SK-N-SH treated with all-trans-retinoic acid at 6 μM for 48 hours (cell line): Measurements from ENCODE around the gene PILRA.

Source experiments
- ATAC-seq: fragments of 200-7000 bp; cut with Tn5 transposase; 3 replicates; pipeline ENCODE4 v1.9.1; 2020; ENCODE audit warnings: mild to moderate bottlenecking, moderate library complexity
- ARNTL ChIP-seq: fragments of 450-650 bp; formaldehyde crosslinking; IDR thresholded peaks from 2 replicates; pipeline ENCODE4 v1.5.0; 2020; ENCODE audit warnings: low read depth, mild to moderate bottlenecking, moderate library complexity, borderline replicate concordance
- BACH2 ChIP-seq: fragments of 250-450 bp; sonication (Bioruptor Pico); IDR thresholded peaks from 2 replicates; pipeline ENCODE4 v1.9.0; 2021; ENCODE audit warnings: mild to moderate bottlenecking, borderline replicate concordance
- CSDC2 ChIP-seq: fragments of 250-450 bp; sonication (Bioruptor Pico); IDR thresholded peaks from 2 replicates; pipeline ENCODE4 v1.5.0; 2020; ENCODE audit warnings: mild to moderate bottlenecking, moderate library complexity
- ESRRG ChIP-seq: fragments of 250-450 bp; sonication (Bioruptor Pico); IDR thresholded peaks from 2 replicates; pipeline ENCODE4 v1.6.1; 2021; ENCODE audit warnings: mild to moderate bottlenecking
- GLIS3 ChIP-seq: fragments of 250-450 bp; sonication (Bioruptor Pico); IDR thresholded peaks from 2 replicates; pipeline ENCODE4 v1.5.0; 2020; ENCODE audit warnings: mild to moderate bottlenecking, moderate library complexity
- ISL1 ChIP-seq: fragments of 250-450 bp; sonication (Bioruptor Pico); IDR thresholded peaks from 2 replicates; pipeline ENCODE4 v2.1.2; 2022; ENCODE audit warnings: mild to moderate bottlenecking, moderate library complexity
- OSR1 ChIP-seq: fragments of 250-450 bp; sonication (Bioruptor Pico); IDR thresholded peaks from 2 replicates; pipeline ENCODE4 v1.8.0; 2022; ENCODE audit warnings: moderate library complexity, mild to moderate bottlenecking, inconsistent platforms
- POU6F1 ChIP-seq: fragments of 250-450 bp; sonication (Bioruptor Pico); IDR thresholded peaks from 2 replicates; pipeline ENCODE4 v1.8.0; 2021; ENCODE audit warnings: low read depth, mild to moderate bottlenecking, moderate library complexity, borderline replicate concordance
- RARB ChIP-seq: fragments of 250-450 bp; sonication (Bioruptor Pico); IDR thresholded peaks from 2 replicates; pipeline ENCODE4 v1.8.0; 2021; ENCODE audit warnings: mild to moderate bottlenecking, moderate library complexity
- SNAI2 ChIP-seq: fragments of 250-450 bp; sonication (Bioruptor Pico); IDR thresholded peaks from 2 replicates; pipeline ENCODE4 v1.5.0; 2020; ENCODE audit warnings: mild to moderate bottlenecking, moderate library complexity
- TOX ChIP-seq: fragments of 250-450 bp; sonication (Bioruptor Pico); IDR thresholded peaks from 2 replicates; pipeline ENCODE4 v1.8.0; 2021; ENCODE audit warnings: mild to moderate bottlenecking, moderate library complexity, borderline replicate concordance
- TSHZ2 ChIP-seq: fragments of 250-450 bp; sonication (Bioruptor Pico); IDR thresholded peaks from 2 replicates; pipeline ENCODE4 v1.5.0; 2020; ENCODE audit warnings: mild to moderate bottlenecking, moderate library complexity
- ZC3H10 ChIP-seq: fragments of 250-450 bp; sonication (Bioruptor Pico); IDR thresholded peaks from 2 replicates; pipeline ENCODE4 v1.5.1; 2021; ENCODE audit warnings: mild to moderate bottlenecking, moderate library complexity
- ZFP3 ChIP-seq: fragments of 250-450 bp; sonication (Bioruptor Pico); IDR thresholded peaks from 2 replicates; pipeline ENCODE4 v1.5.0; 2020; ENCODE audit warnings: mild to moderate bottlenecking, moderate library complexity
- ZNF70 ChIP-seq: fragments of 450-650 bp; formaldehyde crosslinking; IDR thresholded peaks from 2 replicates; pipeline ENCODE4 v1.5.0; 2020; ENCODE audit warnings: mild to moderate bottlenecking, moderate library complexity
- ZNF8 ChIP-seq: fragments of 450-650 bp; formaldehyde crosslinking; IDR thresholded peaks from 2 replicates; pipeline ENCODE4 v1.5.0; 2020; ENCODE audit warnings: mild to moderate bottlenecking, moderate library complexity
- TF ChIP-seq, protein P1 (sequence below): fragments of 250-450 bp; sonication (Bioruptor Pico); IDR thresholded peaks from 2 replicates; pipeline ENCODE4 v1.8.0; 2020; ENCODE audit warnings: mild to moderate bottlenecking, moderate library complexity, borderline replicate concordance
- TF ChIP-seq, protein P2 (sequence below): fragments of 250-450 bp; sonication (Bioruptor Pico); IDR thresholded peaks from 2 replicates; pipeline ENCODE4 v1.5.1; 2021; ENCODE audit warnings: mild to moderate bottlenecking, moderate library complexity

PILRA gene

DNA sequence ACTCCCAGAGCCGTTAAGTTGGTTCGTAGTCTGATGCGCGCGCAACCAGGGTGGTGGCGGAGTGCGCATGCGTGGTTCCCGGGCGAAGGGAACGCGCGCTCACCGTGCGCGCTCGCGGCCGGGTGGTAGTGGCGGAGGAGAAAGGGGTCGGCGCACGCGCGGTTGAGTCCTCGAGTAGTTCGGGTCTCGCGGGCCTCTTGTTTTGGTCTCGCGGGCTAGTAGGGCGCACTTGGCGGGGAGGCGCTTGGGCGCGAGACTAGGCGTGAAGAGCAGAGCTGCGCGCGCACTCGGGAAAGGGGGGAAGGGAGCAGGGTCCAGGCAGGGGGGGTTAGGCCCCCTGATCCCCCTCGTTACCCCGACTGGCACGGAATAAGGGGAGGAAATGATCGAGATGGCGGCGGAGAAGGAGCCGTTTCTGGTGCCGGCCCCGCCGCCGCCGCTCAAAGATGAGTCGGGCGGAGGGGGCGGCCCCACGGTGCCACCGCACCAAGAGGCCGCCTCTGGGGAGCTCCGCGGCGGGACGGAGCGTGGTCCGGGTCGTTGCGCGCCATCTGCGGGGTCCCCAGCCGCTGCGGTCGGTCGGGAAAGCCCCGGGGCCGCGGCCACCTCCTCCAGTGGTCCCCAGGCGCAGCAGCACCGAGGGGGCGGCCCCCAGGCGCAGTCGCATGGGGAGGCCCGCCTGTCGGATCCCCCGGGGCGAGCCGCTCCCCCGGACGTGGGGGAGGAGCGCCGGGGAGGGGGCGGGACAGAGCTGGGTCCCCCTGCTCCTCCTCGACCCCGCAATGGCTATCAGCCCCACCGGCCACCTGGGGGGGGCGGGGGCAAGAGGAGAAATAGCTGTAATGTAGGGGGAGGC is 56.6 kb downstream of the PILRA start, which contains the start of gene MEPCE:
MEPCE (plus strand) TSS at position 195 of the 856 bp plus-strand sequence; CDS start at position 383, 188 bp downstream.
- peak; percentile 68 for ATAC-seq
- peak; percentile 82; the same call in 1 of the 2 replicates for TF ChIP-seq ZFP3 (CRISPR knock-in tag)
- no peak for TF ChIP-seq SNAI2 (CRISPR knock-in tag)
- peak; percentile 74; the same call in 1 of the 2 replicates for TF ChIP-seq TSHZ2 (CRISPR knock-in tag)
- TF ChIP-seq, protein P1, sequence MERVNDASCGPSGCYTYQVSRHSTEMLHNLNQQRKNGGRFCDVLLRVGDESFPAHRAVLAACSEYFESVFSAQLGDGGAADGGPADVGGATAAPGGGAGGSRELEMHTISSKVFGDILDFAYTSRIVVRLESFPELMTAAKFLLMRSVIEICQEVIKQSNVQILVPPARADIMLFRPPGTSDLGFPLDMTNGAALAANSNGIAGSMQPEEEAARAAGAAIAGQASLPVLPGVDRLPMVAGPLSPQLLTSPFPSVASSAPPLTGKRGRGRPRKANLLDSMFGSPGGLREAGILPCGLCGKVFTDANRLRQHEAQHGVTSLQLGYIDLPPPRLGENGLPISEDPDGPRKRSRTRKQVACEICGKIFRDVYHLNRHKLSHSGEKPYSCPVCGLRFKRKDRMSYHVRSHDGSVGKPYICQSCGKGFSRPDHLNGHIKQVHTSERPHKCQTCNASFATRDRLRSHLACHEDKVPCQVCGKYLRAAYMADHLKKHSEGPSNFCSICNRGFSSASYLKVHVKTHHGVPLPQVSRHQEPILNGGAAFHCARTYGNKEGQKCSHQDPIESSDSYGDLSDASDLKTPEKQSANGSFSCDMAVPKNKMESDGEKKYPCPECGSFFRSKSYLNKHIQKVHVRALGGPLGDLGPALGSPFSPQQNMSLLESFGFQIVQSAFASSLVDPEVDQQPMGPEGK (CRISPR knock-in tag) = peak; percentile 68
- TF ChIP-seq, protein P2, sequence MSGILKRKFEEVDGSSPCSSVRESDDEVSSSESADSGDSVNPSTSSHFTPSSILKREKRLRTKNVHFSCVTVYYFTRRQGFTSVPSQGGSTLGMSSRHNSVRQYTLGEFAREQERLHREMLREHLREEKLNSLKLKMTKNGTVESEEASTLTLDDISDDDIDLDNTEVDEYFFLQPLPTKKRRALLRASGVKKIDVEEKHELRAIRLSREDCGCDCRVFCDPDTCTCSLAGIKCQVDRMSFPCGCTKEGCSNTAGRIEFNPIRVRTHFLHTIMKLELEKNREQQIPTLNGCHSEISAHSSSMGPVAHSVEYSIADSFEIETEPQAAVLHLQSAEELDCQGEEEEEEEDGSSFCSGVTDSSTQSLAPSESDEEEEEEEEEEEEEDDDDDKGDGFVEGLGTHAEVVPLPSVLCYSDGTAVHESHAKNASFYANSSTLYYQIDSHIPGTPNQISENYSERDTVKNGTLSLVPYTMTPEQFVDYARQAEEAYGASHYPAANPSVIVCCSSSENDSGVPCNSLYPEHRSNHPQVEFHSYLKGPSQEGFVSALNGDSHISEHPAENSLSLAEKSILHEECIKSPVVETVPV = no peak
- TF ChIP-seq ZC3H10 (CRISPR knock-in tag) = 0 out of 2 replicates have a peak, but pooled peaks have one; percentile 33
- TF ChIP-seq ZNF70 (CRISPR knock-in tag) = no peak
- TF ChIP-seq TOX (CRISPR knock-in tag) = no peak
- TF ChIP-seq GLIS3 (CRISPR knock-in tag) = peak; percentile 44; the same call in 1 of the 2 replicates
- TF ChIP-seq CSDC2 (CRISPR knock-in tag) = peak; percentile 45; the same call in 1 of the 2 replicates
- TF ChIP-seq ARNTL = no peak
- no peak for TF ChIP-seq OSR1 (CRISPR knock-in tag)
- TF ChIP-seq RARB (CRISPR knock-in tag) = no peak
- no peak for TF ChIP-seq ISL1
- TF ChIP-seq POU6F1 (CRISPR knock-in tag) = peak; percentile 65; the same call in 1 of the 2 replicates
- TF ChIP-seq ESRRG = 0 out of 2 replicates have a peak, but pooled peaks have one; percentile 57

DNA sequence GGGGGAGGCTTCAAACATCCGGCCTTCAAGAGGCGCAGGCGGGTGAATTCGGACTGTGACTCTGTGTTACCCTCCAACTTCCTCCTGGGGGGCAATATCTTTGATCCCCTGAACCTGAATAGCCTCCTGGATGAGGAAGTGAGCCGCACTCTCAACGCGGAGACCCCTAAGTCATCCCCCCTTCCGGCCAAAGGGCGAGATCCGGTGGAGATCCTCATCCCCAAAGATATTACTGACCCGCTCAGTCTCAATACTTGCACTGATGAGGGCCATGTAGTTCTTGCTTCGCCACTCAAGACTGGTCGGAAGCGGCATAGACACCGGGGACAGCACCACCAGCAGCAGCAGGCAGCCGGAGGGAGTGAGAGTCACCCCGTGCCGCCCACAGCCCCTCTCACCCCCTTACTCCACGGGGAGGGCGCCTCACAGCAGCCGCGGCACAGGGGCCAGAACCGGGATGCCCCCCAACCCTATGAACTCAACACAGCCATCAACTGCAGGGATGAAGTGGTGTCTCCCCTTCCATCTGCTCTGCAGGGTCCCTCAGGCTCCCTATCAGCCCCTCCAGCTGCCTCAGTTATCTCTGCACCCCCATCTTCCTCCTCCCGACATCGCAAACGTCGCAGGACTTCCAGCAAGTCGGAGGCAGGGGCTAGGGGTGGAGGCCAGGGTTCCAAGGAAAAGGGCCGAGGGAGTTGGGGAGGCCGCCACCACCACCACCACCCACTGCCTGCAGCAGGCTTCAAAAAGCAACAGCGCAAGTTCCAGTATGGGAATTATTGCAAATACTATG is 57.4 kb downstream of the PILRA start:
- TF ChIP-seq TOX (CRISPR knock-in tag) (no peak), TSHZ2 (CRISPR knock-in tag) (no peak), CSDC2 (CRISPR knock-in tag) (no peak), SNAI2 (CRISPR knock-in tag) (no peak), BACH2 (CRISPR knock-in tag) (no peak), ARNTL (no peak), GLIS3 (CRISPR knock-in tag) (no peak), RARB (CRISPR knock-in tag) (no peak), ZNF8 (no peak), ESRRG (no peak)
- TF ChIP-seq, protein P2 = no peak

More for the DNA sequence above, 57.4 kb downstream of the PILRA start:
- no peak for ATAC-seq
